HepG2 (cell line): Measurements from ENCODE around the gene TSGA10IP. TPM values are rescaled to one million over a fixed set of nuclear protein-coding genes. Genes with fewer than 3 reads are reported as not detected.

Experiments used
- ETV6 ChIP-seq: sonication (generic); formaldehyde crosslinking; conservative IDR thresholded peaks from 2 replicates; pipeline ENCODE4 v1.4.0; 2020; ENCODE audit warnings: missing genetic modification reagents
- HOXA5 ChIP-seq: sonication (generic); formaldehyde crosslinking; IDR thresholded peaks from 2 replicates; pipeline ENCODE4 v1.4.0; 2020; ENCODE audit warnings: missing genetic modification reagents
- KMT2B ChIP-seq: IDR thresholded peaks from 2 replicates; pipeline ENCODE4 v1.6.1; 2016; ENCODE audit warnings: missing genetic modification reagents, missing compliant biosample characterization
- MAZ ChIP-seq, 2 experiments: sonication (generic) in 1 of 2; formaldehyde crosslinking in 1 of 2; IDR thresholded peaks; 2 replicates each; pipeline versions ENCODE4 v1.5.0 to v1.6.1; 2012 to 2020; ENCODE audit warnings: low read depth in 2 of 2, mild to moderate bottlenecking in 2 of 2, borderline replicate concordance in 1 of 2, improper control_type of control experiment in 1 of 2, low read length in 1 of 2, missing genetic modification reagents in 1 of 2, moderate library complexity in 1 of 2
- MTA1 ChIP-seq: sonication (generic); formaldehyde crosslinking; IDR thresholded peaks from 2 replicates; pipeline ENCODE4 v1.4.0; 2020; ENCODE audit warnings: missing genetic modification reagents, mild to moderate bottlenecking, borderline replicate concordance
- RCOR2 ChIP-seq: IDR thresholded peaks from 2 replicates; pipeline ENCODE4 v1.6.1; 2016; ENCODE audit warnings: missing biosample characterization, missing genetic modification reagents
- SRSF4 ChIP-seq: fragments of 200-400 bp; formaldehyde crosslinking; IDR thresholded peaks from one replicate; pipeline ENCODE4 v1.6.1; 2018; ENCODE audit warnings: mild to moderate bottlenecking, low read depth, low read length, moderate library complexity; ENCODE audit not compliant: poor library complexity, severe bottlenecking
- ZBTB8A ChIP-seq: sonication (generic); formaldehyde crosslinking; IDR thresholded peaks from 2 replicates; pipeline ENCODE4 v1.4.0; 2020; ENCODE audit warnings: mild to moderate bottlenecking, low read depth, missing genetic modification reagents, borderline replicate concordance
- ZFY ChIP-seq: sonication (generic); formaldehyde crosslinking; IDR thresholded peaks from 2 replicates; pipeline ENCODE4 v1.4.0; 2020; ENCODE audit warnings: missing genetic modification reagents
- ZNF253 ChIP-seq: sonication (generic); formaldehyde crosslinking; IDR thresholded peaks from 2 replicates; pipeline ENCODE4 v1.8.0; 2022; ENCODE audit warnings: mild to moderate bottlenecking, missing genetic modification reagents, borderline replicate concordance
- ZNF317 ChIP-seq: sonication (generic); formaldehyde crosslinking; IDR thresholded peaks from 2 replicates; pipeline ENCODE4 v1.5.0; 2020; ENCODE audit warnings: mild to moderate bottlenecking, missing genetic modification reagents
- ZNF670 ChIP-seq: sonication (generic); formaldehyde crosslinking; IDR thresholded peaks from 2 replicates; pipeline ENCODE4 v1.8.0; 2022; ENCODE audit warnings: mild to moderate bottlenecking, missing genetic modification reagents, borderline replicate concordance
- polyA plus RNA-seq, 8 experiments: library from polyadenylated mRNA; depleted of rRNA in 3 of 8; stranded (reverse) in 7 of 8; unstranded in 1 of 8; fragments of >200 nt; fragmentation: Illumina TruSeq in 4 of 8; extraction: Trizol in 4 of 8; gene quantifications; 2 replicates each; pipeline versions ENCODE4 v1.2.1 to v1.2.3, GENCODE V29; 2011 to 2016; ENCODE audit warnings: low read depth in 4 of 8, missing spikeins in 1 of 8, mixed read lengths in 1 of 8; ENCODE audit not compliant: insufficient read depth in 1 of 8
- total RNA-seq, 5 experiments: library from RNA; depleted of rRNA; stranded (reverse); fragments of >200 nt; fragmentation: Illumina TruSeq; extraction: Trizol; gene quantifications; 2 replicates each; pipeline ENCODE4 v1.2.3, GENCODE V29; 2016; ENCODE audit warnings: low read depth in 1 of 5
- TF ChIP-seq, protein P1 (sequence below): sonication (generic); formaldehyde crosslinking; IDR thresholded peaks from 2 replicates; pipeline ENCODE4 v1.4.0; 2020; ENCODE audit warnings: missing genetic modification reagents
- TF ChIP-seq, protein P2 (sequence below): sonication (generic); formaldehyde crosslinking; IDR thresholded peaks from 2 replicates; pipeline ENCODE4 v1.4.0; 2020; ENCODE audit warnings: missing genetic modification reagents
- TF ChIP-seq, protein P3 (sequence below), 2 experiments: sonication (generic) in 1 of 2; formaldehyde crosslinking in 1 of 2; IDR thresholded peaks; 2 replicates each; pipeline versions ENCODE4 v1.6.1 to v1.9.0; 2014 to 2022; ENCODE audit warnings: antibody characterized with exemption in 1 of 2, borderline replicate concordance in 1 of 2, inconsistent platforms in 1 of 2, low read depth in 1 of 2, missing genetic modification reagents in 1 of 2
- TF ChIP-seq, protein P4 (sequence below): sonication (generic); formaldehyde crosslinking; conservative IDR thresholded peaks from 2 replicates; pipeline ENCODE4 v1.8.0; 2022; ENCODE audit warnings: low read depth, missing genetic modification reagents

The TSGA10IP gene
- total and polyA plus RNA-seq, 2 of the 13 experiments (the other 11 are each of a cell fraction or from before 2014, with no cell fraction given), result not detected

DNA sequence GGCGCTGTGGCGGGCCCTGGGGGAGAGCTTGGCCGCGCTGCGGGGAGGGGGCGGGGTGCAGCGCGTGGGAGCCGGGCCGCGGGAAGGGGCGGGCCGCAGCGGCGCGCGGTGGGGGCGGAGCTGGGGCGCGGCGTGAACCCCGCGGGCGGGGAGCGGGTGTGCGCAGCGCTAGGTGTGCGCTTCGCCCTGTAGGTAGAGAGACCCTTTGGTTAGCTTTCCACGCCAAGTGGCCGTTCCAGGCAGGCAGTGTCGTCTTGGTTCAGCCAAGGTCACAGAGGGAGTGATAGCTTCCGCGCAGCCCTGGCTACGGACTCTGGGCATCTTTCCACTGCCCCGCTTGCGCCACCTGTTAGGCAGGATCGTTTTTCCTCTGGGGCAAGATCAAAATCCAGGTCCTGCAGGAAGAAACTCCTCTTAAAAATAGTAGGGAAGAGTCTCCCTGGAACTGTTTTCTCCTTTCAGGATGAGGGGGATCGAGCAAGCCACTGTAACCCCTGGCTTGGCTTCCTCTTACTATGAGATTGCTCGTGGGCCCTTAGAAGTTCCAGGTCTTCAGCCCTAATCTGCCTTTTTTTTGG, 57.5 kb downstream of the TSGA10IP start (continued):
- TF ChIP-seq SRSF4 (no peak), MTA1 (CRISPR knock-in tag) (no peak), MAZ (IDR thresholded peaks at IDR 0.05; ENCODE audit: borderline replicate concordance, low read depth, low read length) (no peak), MAZ (CRISPR knock-in tag; IDR thresholded peaks at IDR 0.05; ENCODE audit: low read depth) (no peak), ETV6 (no peak), ZNF253 (CRISPR knock-in tag) (no peak), HOXA5 (CRISPR knock-in tag) (no peak), ZNF317 (CRISPR knock-in tag) (no peak), ZNF670 (CRISPR knock-in tag) (0 out of 2 replicates have a peak, but pooled peaks have one; percentile 35), ZFY (CRISPR knock-in tag) (no peak), ZBTB8A (CRISPR knock-in tag) (no peak), KMT2B (CRISPR knock-in tag) (no peak), RCOR2 (CRISPR knock-in tag) (no peak)
- TF ChIP-seq, protein P1, sequence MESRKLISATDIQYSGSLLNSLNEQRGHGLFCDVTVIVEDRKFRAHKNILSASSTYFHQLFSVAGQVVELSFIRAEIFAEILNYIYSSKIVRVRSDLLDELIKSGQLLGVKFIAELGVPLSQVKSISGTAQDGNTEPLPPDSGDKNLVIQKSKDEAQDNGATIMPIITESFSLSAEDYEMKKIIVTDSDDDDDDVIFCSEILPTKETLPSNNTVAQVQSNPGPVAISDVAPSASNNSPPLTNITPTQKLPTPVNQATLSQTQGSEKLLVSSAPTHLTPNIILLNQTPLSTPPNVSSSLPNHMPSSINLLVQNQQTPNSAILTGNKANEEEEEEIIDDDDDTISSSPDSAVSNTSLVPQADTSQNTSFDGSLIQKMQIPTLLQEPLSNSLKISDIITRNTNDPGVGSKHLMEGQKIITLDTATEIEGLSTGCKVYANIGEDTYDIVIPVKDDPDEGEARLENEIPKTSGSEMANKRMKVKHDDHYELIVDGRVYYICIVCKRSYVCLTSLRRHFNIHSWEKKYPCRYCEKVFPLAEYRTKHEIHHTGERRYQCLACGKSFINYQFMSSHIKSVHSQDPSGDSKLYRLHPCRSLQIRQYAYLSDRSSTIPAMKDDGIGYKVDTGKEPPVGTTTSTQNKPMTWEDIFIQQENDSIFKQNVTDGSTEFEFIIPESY (CRISPR knock-in tag), result no peak
- TF ChIP-seq, protein P2, sequence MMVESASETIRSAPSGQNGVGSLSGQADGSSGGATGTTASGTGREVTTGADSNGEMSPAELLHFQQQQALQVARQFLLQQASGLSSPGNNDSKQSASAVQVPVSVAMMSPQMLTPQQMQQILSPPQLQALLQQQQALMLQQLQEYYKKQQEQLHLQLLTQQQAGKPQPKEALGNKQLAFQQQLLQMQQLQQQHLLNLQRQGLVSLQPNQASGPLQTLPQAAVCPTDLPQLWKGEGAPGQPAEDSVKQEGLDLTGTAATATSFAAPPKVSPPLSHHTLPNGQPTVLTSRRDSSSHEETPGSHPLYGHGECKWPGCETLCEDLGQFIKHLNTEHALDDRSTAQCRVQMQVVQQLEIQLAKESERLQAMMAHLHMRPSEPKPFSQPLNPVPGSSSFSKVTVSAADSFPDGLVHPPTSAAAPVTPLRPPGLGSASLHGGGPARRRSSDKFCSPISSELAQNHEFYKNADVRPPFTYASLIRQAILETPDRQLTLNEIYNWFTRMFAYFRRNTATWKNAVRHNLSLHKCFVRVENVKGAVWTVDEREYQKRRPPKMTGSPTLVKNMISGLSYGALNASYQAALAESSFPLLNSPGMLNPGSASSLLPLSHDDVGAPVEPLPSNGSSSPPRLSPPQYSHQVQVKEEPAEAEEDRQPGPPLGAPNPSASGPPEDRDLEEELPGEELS (CRISPR knock-in tag), result no peak
- TF ChIP-seq, protein P3, sequence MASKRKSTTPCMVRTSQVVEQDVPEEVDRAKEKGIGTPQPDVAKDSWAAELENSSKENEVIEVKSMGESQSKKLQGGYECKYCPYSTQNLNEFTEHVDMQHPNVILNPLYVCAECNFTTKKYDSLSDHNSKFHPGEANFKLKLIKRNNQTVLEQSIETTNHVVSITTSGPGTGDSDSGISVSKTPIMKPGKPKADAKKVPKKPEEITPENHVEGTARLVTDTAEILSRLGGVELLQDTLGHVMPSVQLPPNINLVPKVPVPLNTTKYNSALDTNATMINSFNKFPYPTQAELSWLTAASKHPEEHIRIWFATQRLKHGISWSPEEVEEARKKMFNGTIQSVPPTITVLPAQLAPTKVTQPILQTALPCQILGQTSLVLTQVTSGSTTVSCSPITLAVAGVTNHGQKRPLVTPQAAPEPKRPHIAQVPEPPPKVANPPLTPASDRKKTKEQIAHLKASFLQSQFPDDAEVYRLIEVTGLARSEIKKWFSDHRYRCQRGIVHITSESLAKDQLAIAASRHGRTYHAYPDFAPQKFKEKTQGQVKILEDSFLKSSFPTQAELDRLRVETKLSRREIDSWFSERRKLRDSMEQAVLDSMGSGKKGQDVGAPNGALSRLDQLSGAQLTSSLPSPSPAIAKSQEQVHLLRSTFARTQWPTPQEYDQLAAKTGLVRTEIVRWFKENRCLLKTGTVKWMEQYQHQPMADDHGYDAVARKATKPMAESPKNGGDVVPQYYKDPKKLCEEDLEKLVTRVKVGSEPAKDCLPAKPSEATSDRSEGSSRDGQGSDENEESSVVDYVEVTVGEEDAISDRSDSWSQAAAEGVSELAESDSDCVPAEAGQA (IDR thresholded peaks at IDR 0.05; ENCODE audit: low read depth), result no peak
- TF ChIP-seq, protein P3 (CRISPR knock-in tag; IDR thresholded peaks at IDR 0.05; ENCODE audit: borderline replicate concordance), result no peak
- TF ChIP-seq, protein P4, sequence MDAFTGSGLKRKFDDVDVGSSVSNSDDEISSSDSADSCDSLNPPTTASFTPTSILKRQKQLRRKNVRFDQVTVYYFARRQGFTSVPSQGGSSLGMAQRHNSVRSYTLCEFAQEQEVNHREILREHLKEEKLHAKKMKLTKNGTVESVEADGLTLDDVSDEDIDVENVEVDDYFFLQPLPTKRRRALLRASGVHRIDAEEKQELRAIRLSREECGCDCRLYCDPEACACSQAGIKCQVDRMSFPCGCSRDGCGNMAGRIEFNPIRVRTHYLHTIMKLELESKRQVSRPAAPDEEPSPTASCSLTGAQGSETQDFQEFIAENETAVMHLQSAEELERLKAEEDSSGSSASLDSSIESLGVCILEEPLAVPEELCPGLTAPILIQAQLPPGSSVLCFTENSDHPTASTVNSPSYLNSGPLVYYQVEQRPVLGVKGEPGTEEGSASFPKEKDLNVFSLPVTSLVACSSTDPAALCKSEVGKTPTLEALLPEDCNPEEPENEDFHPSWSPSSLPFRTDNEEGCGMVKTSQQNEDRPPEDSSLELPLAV (CRISPR knock-in tag), result no peak
